K562 (cell line): ENCODE results near the gene GNG14. TPM values are rescaled to one million over a fixed set of nuclear protein-coding genes. Genes with fewer than 3 reads are reported as not detected.
A peak's percentile ranks its signal among the peaks of the same experiment; 100 is the strongest.

Experiments used
- BMI1 ChIP-seq: fragments of 150-350 bp; IDR thresholded peaks from 2 replicates; pipeline ENCODE4 v1.6.1; 2014; ENCODE audit warnings: low read length
- CCNT2 ChIP-seq: IDR thresholded peaks from 2 replicates; pipeline ENCODE4 v1.6.1; 2011; ENCODE audit warnings: borderline replicate concordance, low read depth, mild to moderate bottlenecking, moderate library complexity, mixed read lengths, low read length; ENCODE audit not compliant: insufficient read length; ENCODE audit errors: extremely low read depth
- DMBX1 ChIP-seq: fragments of 250-450 bp; sonication (Bioruptor Pico); IDR thresholded peaks from 2 replicates; pipeline ENCODE4 v1.8.0; 2022; ENCODE audit warnings: inconsistent platforms, mild to moderate bottlenecking, moderate library complexity, borderline replicate concordance
- E2F1 ChIP-seq: sonication (generic); formaldehyde crosslinking; IDR thresholded peaks from 2 replicates; pipeline ENCODE4 v1.8.1; 2023; ENCODE audit warnings: mild to moderate bottlenecking, missing genetic modification reagents, moderate library complexity
- ELK3 ChIP-seq: fragments of 450-650 bp; formaldehyde crosslinking; IDR thresholded peaks from 2 replicates; pipeline ENCODE4 v1.4.0; 2020; ENCODE audit warnings: mild to moderate bottlenecking
- EP300 ChIP-seq: IDR thresholded peaks from 2 replicates; pipeline ENCODE4 v1.6.1; 2012; ENCODE audit warnings: low read length, improper control_type of control experiment
- HDAC3 ChIP-seq: fragments of 450-650 bp; IDR thresholded peaks from 2 replicates; pipeline ENCODE4 v1.6.1; 2018; ENCODE audit warnings: borderline replicate concordance, mild to moderate bottlenecking, moderate library complexity; ENCODE audit not compliant: partially characterized antibody
- HMG20B ChIP-seq: fragments of 250-450 bp; sonication (Bioruptor Pico); IDR thresholded peaks from 2 replicates; pipeline ENCODE4 v1.5.0; 2021; ENCODE audit warnings: mild to moderate bottlenecking
- HMGXB4 ChIP-seq: sonication (generic); formaldehyde crosslinking; IDR thresholded peaks from 2 replicates; pipeline ENCODE4 v1.8.1; 2023; ENCODE audit warnings: mild to moderate bottlenecking, missing genetic modification reagents
- LEF1 ChIP-seq: fragments of 450-650 bp; IDR thresholded peaks from 2 replicates; pipeline ENCODE4 v1.6.1; 2016; ENCODE audit warnings: mild to moderate bottlenecking
- MEF2D ChIP-seq: conservative IDR thresholded peaks from 2 replicates; pipeline ENCODE4 v1.6.1; 2016; ENCODE audit warnings: low read depth, missing genetic modification characterization, missing compliant biosample characterization
- NFE2L1 ChIP-seq: fragments of 450-650 bp; IDR thresholded peaks from 2 replicates; pipeline ENCODE4 v1.6.1; 2016; ENCODE audit warnings: missing genetic modification characterization, low read depth, mild to moderate bottlenecking, missing compliant biosample characterization, moderate library complexity, borderline replicate concordance
- NFXL1 ChIP-seq: fragments of 450-650 bp; formaldehyde crosslinking; IDR thresholded peaks from 2 replicates; pipeline ENCODE4 v1.4.0; 2021; ENCODE audit warnings: mild to moderate bottlenecking
- OTX1 ChIP-seq: fragments of 450-650 bp; formaldehyde crosslinking; IDR thresholded peaks from 2 replicates; pipeline ENCODE4 v1.4.0; 2022; ENCODE audit warnings: mild to moderate bottlenecking
- RBFOX2 ChIP-seq: fragments of 200-400 bp; formaldehyde crosslinking; IDR thresholded peaks from 2 replicates; pipeline ENCODE4 v1.6.1; 2017; ENCODE audit warnings: low read depth, mild to moderate bottlenecking, low read length, moderate library complexity
- RNF2 ChIP-seq: sonication (generic); IDR thresholded peaks from 2 replicates; pipeline ENCODE4 v1.6.1; 2016
- SREBF2 ChIP-seq: sonication (generic); formaldehyde crosslinking; IDR thresholded peaks from 2 replicates; pipeline ENCODE4 v1.4.0; 2020; ENCODE audit warnings: mild to moderate bottlenecking, missing genetic modification reagents
- TCF15 ChIP-seq: fragments of 250-450 bp; sonication (Bioruptor Pico); IDR thresholded peaks from 2 replicates; pipeline ENCODE4 v1.8.0; 2022; ENCODE audit warnings: moderate library complexity, mild to moderate bottlenecking, inconsistent platforms
- TCF3 ChIP-seq: sonication (generic); formaldehyde crosslinking; IDR thresholded peaks from 2 replicates; pipeline ENCODE4 v1.4.0; 2020; ENCODE audit warnings: mild to moderate bottlenecking, missing genetic modification reagents
- TCF7 ChIP-seq: sonication (generic); IDR thresholded peaks from 2 replicates; pipeline ENCODE4 v1.6.1; 2016; ENCODE audit warnings: antibody characterized with exemption, borderline replicate concordance
- ZNF280A ChIP-seq: fragments of 450-650 bp; IDR thresholded peaks from 2 replicates; pipeline ENCODE4 v1.6.1; 2018; ENCODE audit warnings: mild to moderate bottlenecking, low read depth; ENCODE audit not compliant: partially characterized antibody
- ZZZ3 ChIP-seq: fragments of 450-650 bp; IDR thresholded peaks from 2 replicates; pipeline ENCODE4 v1.6.1; 2016; ENCODE audit warnings: antibody characterized with exemption, mild to moderate bottlenecking, moderate library complexity
- polyA plus RNA-seq, 8 experiments: library from polyadenylated mRNA; depleted of rRNA in 4 of 8; stranded (reverse) in 5 of 8; unstranded in 3 of 8; fragments of >200 nt; fragmentation: Nextera tagmentation in 2 of 8; fragmentation: Illumina TruSeq in 1 of 8; extraction: Ambion mirVana in 2 of 8; extraction: Trizol in 1 of 8; gene quantifications; 2 replicates each; pipeline versions ENCODE4 v1.2.1 to v1.2.3, GENCODE V29; 2011 to 2014; ENCODE audit warnings: inconsistent platforms in 1 of 8, missing spikeins in 1 of 8
- total RNA-seq, 7 experiments: library from RNA; depleted of rRNA in 6 of 7; stranded (reverse); fragments of >200 nt in 6 of 7; fragmentation: Illumina TruSeq in 2 of 7; extraction: Trizol in 2 of 7; gene quantifications; 2 replicates each; pipeline versions ENCODE4 v1.2.1 to v1.2.3, GENCODE V29; 2011 to 2021; ENCODE audit warnings: low replicate concordance in 1 of 7

GNG14 gene
- total and polyA plus RNA-seq, 9 of the 15 experiments (the other 6 are each of a cell fraction or from before 2014, with no cell fraction given): not detected

- TF ChIP-seq RNF2 (0 out of 2 replicates have a peak, but pooled peaks have one; percentile 45), BMI1 (peak; percentile 87), TCF15 (CRISPR knock-in tag) (no peak), NFXL1 (CRISPR knock-in tag) (no peak), LEF1 (peak; percentile 35; the same call in 1 of the 2 replicates), DMBX1 (CRISPR knock-in tag) (no peak), HDAC3 (no peak), ZNF280A (no peak), E2F1 (CRISPR knock-in tag) (0 out of 2 replicates have a peak, but pooled peaks have one; percentile 64), HMGXB4 (CRISPR knock-in tag) (no peak), ZZZ3 (no peak), OTX1 (CRISPR knock-in tag) (peak; percentile 70), RBFOX2 (peak; percentile 83), TCF3 (CRISPR knock-in tag) (no peak), SREBF2 (CRISPR knock-in tag) (no peak), HMG20B (no peak), ELK3 (no peak), TCF7 (no peak), CCNT2 (no peak), EP300 (no peak; the same call in 1 of the 2 replicates), NFE2L1 (no peak), MEF2D (tag) (no peak)
Measured at GRCh38 chr19:12736995-12737834, 49.4 kb downstream of the GNG14 start, which contains the start of gene GET3 (continued).
